Epithelial cell of esophagus (primary cell): ENCODE results near the gene ACKR2.

Experiments used
- DNase-seq: peaks from one replicate; pipeline ENCODE4 v3.0.0; 2010; ENCODE audit warnings: low read depth
- H3K4me3 ChIP-seq: 2 replicates; pipeline ENCODE4 v1.5.1; 2011; ENCODE audit warnings: mild to moderate bottlenecking, low read length, control low read depth
- TF ChIP-seq, protein P1 (sequence below): IDR thresholded peaks from 2 replicates; pipeline ENCODE4 v1.5.1; 2011; ENCODE audit warnings: low read depth, mild to moderate bottlenecking, low read length, control low read depth, inconsistent platforms; ENCODE audit not compliant: insufficient read depth; ENCODE audit errors: missing control alignments

The ACKR2 gene

DNA sequence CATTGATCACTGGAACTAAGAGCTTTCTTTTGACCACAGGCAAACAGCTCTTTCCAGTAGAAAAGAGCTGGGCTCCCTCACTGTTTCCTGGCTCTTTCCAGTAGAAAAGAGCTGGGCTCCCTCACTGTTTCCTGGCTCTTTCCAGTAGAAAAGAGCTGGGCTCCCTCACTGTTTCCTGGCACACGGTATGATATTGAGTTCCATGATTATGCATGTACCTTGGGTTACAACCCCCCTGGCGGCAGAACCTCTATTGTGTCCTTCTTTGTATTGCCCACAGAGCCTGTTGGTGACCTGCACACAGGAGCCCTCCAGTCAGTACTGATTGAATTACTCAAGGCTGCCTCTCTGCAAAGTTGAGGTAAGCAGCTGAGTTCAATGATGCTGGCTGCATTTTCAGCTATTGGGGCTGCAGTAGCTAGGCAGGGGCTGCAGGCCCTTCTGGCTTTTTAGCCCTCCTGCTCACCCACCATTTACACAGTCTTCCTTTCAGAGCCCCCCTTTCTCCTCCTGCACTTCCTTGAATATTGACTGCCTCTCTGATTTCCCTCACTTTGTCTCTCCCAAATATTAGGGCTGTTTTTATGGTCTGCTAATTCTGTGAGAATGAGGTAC lies 10.2 kb downstream of the ACKR2 start:
- no peak overlapping the region for H3K4me3 ChIP-seq
- DNase-seq, result peak; percentile 41
- TF ChIP-seq, protein P1, sequence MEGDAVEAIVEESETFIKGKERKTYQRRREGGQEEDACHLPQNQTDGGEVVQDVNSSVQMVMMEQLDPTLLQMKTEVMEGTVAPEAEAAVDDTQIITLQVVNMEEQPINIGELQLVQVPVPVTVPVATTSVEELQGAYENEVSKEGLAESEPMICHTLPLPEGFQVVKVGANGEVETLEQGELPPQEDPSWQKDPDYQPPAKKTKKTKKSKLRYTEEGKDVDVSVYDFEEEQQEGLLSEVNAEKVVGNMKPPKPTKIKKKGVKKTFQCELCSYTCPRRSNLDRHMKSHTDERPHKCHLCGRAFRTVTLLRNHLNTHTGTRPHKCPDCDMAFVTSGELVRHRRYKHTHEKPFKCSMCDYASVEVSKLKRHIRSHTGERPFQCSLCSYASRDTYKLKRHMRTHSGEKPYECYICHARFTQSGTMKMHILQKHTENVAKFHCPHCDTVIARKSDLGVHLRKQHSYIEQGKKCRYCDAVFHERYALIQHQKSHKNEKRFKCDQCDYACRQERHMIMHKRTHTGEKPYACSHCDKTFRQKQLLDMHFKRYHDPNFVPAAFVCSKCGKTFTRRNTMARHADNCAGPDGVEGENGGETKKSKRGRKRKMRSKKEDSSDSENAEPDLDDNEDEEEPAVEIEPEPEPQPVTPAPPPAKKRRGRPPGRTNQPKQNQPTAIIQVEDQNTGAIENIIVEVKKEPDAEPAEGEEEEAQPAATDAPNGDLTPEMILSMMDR, result peak; percentile 19

DNA sequence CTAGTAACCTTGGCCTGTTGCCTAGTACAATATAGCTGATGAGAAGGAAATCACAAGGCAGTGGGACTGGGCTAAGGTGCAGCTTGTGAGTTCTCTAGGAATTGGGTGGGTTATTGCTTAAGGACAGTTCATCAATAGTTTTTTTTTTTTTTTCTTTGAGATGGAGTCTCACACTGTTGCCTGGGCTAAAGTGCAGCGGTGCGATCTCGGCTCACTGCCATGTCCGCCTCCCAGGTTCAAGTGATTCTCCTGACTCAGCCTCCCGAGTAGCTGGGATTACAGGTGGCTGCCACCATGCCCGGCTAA lies 11.5 kb downstream of the ACKR2 start:
- DNase-seq, result no peak
- H3K4me3 ChIP-seq, result no peak overlapping the region
- TF ChIP-seq, protein P1, result no peak

DNA sequence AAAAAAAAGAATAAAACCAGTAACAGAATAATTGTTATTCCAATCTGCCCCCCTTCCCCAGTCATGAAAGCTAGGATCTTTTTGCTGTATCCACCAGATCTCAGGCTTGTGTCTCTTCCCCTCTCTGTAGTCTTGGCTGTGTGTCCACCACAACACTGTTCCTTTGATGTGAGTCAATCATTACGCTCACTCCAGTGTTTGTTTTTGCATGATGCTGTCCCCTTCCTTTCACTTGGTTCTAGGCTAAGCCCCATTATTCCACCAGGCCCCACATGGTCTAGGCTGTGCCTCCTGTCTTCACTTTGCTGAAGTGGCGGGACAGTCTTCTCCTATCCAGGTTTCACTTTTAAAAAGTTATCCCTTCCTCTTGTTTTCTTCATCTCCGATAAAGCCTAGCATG lies 13.6 kb downstream of the ACKR2 start:
- H3K4me3 ChIP-seq, result no peak overlapping the region
- peak; percentile 73 for DNase-seq
- TF ChIP-seq, protein P1, result no peak

DNA sequence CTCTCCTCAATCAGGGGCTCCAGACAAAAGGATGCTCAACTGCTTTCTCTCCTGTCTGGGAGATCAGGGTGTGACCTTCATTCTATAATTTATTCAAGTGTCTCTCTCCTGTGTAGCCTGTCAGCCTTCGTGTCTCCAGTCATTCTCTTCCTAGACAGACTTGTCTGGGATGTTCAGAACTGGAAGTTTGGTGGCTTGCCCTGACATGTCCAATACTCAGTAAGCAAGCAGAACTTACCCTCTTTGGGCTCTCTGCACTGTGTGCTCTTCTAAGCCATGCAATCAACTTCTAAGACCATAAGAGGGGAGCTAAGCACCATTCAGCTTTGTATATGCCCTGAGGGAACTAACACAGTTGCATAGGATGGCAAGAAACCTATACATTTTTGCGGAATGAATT lies 14.1 kb downstream of the ACKR2 start:
- peak; percentile 98 for DNase-seq
- TF ChIP-seq, protein P1, result no peak
- H3K4me3 ChIP-seq, result peak overlapping the region; percentile 10

DNA sequence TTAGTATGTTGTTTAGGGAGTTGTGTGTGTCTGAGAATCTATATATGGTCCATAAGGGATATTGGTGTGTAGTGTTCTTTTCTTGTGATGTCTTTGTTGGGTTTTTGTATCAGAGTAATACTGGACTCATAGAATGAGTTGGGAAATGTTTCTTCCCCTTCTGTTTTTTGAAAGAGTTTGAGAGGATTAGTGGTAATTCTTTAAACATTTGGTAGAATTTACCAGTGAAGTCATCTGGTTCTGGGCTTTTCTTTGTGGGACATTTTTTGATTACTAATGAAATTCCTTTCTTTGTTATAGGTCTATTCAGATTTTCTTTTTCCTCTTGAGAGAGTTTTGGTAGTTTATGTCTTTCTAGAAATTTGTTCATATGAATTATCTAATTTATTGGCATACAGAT lies 16.9 kb downstream of the ACKR2 start:
- DNase-seq, result no peak
- TF ChIP-seq, protein P1, result no peak
- H3K4me3 ChIP-seq, result no peak overlapping the region

DNA sequence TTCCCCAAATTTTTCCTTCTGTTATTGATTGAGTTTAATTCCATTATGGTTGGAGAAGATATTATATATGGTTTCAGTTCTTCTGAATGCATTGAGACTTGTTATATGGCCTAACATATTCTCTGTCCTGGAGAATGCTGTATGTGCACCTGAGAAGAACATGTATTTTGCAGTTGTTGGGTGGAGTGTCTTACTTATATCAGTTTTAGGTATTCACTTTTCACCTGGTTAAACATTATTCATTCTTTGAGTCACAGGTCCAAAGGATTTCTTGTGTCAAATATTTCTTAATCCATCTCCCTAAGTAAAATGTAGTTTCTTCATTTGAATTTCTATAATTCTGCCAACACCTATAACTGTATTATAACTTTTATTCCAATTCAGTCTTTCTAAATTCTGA lies 17.8 kb downstream of the ACKR2 start:
- DNase-seq, result peak; percentile 64
- H3K4me3 ChIP-seq, result no peak overlapping the region
- TF ChIP-seq, protein P1, result no peak

DNA sequence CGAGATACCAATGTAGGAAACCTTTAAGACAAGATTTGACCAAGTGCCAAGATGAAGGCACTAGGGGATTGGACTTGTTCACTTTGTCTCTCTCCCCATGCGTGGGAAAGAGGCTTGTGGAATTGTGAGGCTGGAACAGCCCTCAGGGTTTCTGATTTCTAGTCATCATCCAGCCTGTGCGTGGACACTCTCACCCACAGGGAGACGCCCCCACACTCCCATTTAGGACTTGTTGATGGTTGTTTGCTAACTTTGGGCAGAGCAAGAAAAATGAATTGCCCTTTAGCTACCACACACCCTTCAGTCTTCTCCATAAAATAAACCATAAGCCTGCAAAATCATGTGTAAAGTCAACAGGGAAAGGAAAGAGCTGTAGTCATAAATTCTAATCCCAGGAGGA lies 18.4 kb downstream of the ACKR2 start:
- H3K4me3 ChIP-seq, result no peak overlapping the region
- TF ChIP-seq, protein P1, result no peak
- DNase-seq, result peak; percentile 61
